SK-N-SH (cell line): Measurements from ENCODE around the gene ITGB5. TPM values are rescaled to one million over a fixed set of nuclear protein-coding genes. Genes with fewer than 3 reads are reported as not detected.
A peak's percentile ranks its signal among the peaks of the same experiment; 100 is the strongest.

Experiments
- CTCF ChIA-PET: fragments of 300-600, 350-600 bp; formaldehyde crosslinking; extraction: SDS; loops from one replicate; lab custom pipeline; 2021; lab: Yijun Ruan, JAX
- POLR2A ChIA-PET: fragments of 350-600 bp; sonication (Branson Sonifier 250); formaldehyde crosslinking; extraction: SDS; loops from one replicate; lab custom pipeline; 2020; ENCODE audit warnings: antibody characterized with exemption, inconsistent platforms; lab: Yijun Ruan, JAX
- DNase-seq: peaks from one replicate; pipeline ENCODE4 v3.0.0; 2012
- H2AFZ ChIP-seq: fragments of 200-600 bp; sonication (generic); 2 replicates; pipeline ENCODE4 v1.8.1; 2016; ENCODE audit warnings: antibody characterized with exemption, mild to moderate bottlenecking, low read depth
- H3F3A ChIP-seq: fragments of 200-600 bp; sonication (generic); replicated peaks from 2 replicates; pipeline ENCODE3; 2016; ENCODE audit warnings: antibody characterized with exemption, mild to moderate bottlenecking; ENCODE audit not compliant: insufficient read depth
- H3K27ac ChIP-seq, 2 experiments: fragments of 200-500 bp in 1 of 2; fragments of 200-600 bp in 1 of 2; sonication (Bioruptor generic) in 1 of 2; sonication (generic), shearing (Covaris generic) in 1 of 2; 2 replicates each; pipeline versions ENCODE4 v1.5.1 to v1.6.1; 2014 to 2016; ENCODE audit warnings: low read depth in 2 of 2, inconsistent platforms in 1 of 2, low read length in 1 of 2, mild to moderate bottlenecking in 1 of 2, mixed read lengths in 1 of 2
- H3K27me3 ChIP-seq: fragments of 200-600 bp; sonication (generic), shearing (Covaris generic); 2 replicates; pipeline ENCODE4 v1.6.1; 2016; ENCODE audit warnings: mixed run types; ENCODE audit not compliant: insufficient read depth
- H3K36me3 ChIP-seq, 2 experiments: fragments of 200-500 bp in 1 of 2; fragments of 200-600 bp in 1 of 2; sonication (Bioruptor generic) in 1 of 2; sonication (generic) in 1 of 2; replicated peaks in 1 of 2; 2 replicates each; pipeline versions ENCODE3 to v1.5.1; 2014 to 2016; ENCODE audit warnings: low read length in 1 of 2, mild to moderate bottlenecking in 1 of 2; ENCODE audit not compliant: insufficient read depth in 2 of 2, control insufficient read depth in 1 of 2
- H3K4me1 ChIP-seq, 2 experiments: fragments of 200-500 bp in 1 of 2; fragments of 200-600 bp in 1 of 2; sonication (Bioruptor generic) in 1 of 2; sonication (generic), shearing (Covaris generic) in 1 of 2; 2 replicates each; pipeline versions ENCODE4 v1.5.1 to v1.6.1; 2014 to 2016; ENCODE audit warnings: low read depth in 1 of 2, low read length in 1 of 2, mixed run types in 1 of 2; ENCODE audit not compliant: insufficient read depth in 2 of 2, control insufficient read depth in 1 of 2
- H3K4me2 ChIP-seq: fragments of 200-600 bp; sonication (generic), shearing (Covaris generic); 2 replicates; pipeline ENCODE4 v1.6.1; 2017; ENCODE audit warnings: mixed run types
- H3K4me3 ChIP-seq, 2 experiments: fragments of 200-500 bp in 1 of 2; fragments of 200-600 bp in 1 of 2; sonication (Bioruptor generic) in 1 of 2; sonication (generic), shearing (Covaris generic) in 1 of 2; 2 replicates each; pipeline versions ENCODE4 v1.5.1 to v1.8.1; 2014 to 2016; ENCODE audit warnings: low read depth in 2 of 2, inconsistent platforms in 1 of 2, low read length in 1 of 2, mild to moderate bottlenecking in 1 of 2, mixed read lengths in 1 of 2, moderate library complexity in 1 of 2
- H3K79me2 ChIP-seq: fragments of 200-600 bp; sonication (generic); 2 replicates; pipeline ENCODE4 v1.8.1; 2017; ENCODE audit warnings: mild to moderate bottlenecking; ENCODE audit not compliant: insufficient read depth
- H3K9ac ChIP-seq: fragments of 200-600 bp; sonication (generic); 2 replicates; pipeline ENCODE4 v1.6.1; 2017; ENCODE audit warnings: mixed run types
- H3K9me2 ChIP-seq: fragments of 200-600 bp; sonication (generic); 2 replicates; pipeline ENCODE4 v1.6.1; 2017; ENCODE audit warnings: mixed run types
- H3K9me3 ChIP-seq: fragments of 200-600 bp; sonication (generic); 2 replicates; pipeline ENCODE4 v1.6.1; 2017; ENCODE audit warnings: mixed run types, mild to moderate bottlenecking, moderate library complexity
- H4K20me1 ChIP-seq: fragments of 200-600 bp; sonication (generic); 2 replicates; pipeline ENCODE4 v1.6.1; 2017; ENCODE audit warnings: mild to moderate bottlenecking, mixed run types; ENCODE audit not compliant: insufficient read depth
- EP300 ChIP-seq, 2 experiments: IDR thresholded peaks; 2 replicates each; pipeline versions ENCODE4 v1.4.0 to v1.6.1; 2012; ENCODE audit warnings: borderline replicate concordance in 1 of 2, low read depth in 1 of 2, low read length in 1 of 2
- EZH2phosphoT487 ChIP-seq: fragments of 200-600 bp; sonication (generic); IDR thresholded peaks from 2 replicates; pipeline ENCODE4 v1.6.1; 2017; ENCODE audit warnings: low read depth, mixed run types, mild to moderate bottlenecking, antibody characterized with exemption, moderate library complexity, borderline replicate concordance
- FOSL2 ChIP-seq: IDR thresholded peaks from 2 replicates; pipeline ENCODE4 v1.4.0; 2012; ENCODE audit warnings: low read depth, mild to moderate bottlenecking, moderate library complexity, borderline replicate concordance
- FOXJ3 ChIP-seq: sonication (generic); formaldehyde crosslinking; IDR thresholded peaks from 2 replicates; pipeline ENCODE4 v1.5.1; 2020; ENCODE audit warnings: mild to moderate bottlenecking, missing genetic modification reagents
- GABPA ChIP-seq: IDR thresholded peaks from 2 replicates; pipeline ENCODE4 v1.4.0; 2012; ENCODE audit warnings: low read depth, mild to moderate bottlenecking
- GATA2 ChIP-seq: sonication (generic); formaldehyde crosslinking; IDR thresholded peaks from 2 replicates; pipeline ENCODE4 v1.5.0; 2020; ENCODE audit warnings: mild to moderate bottlenecking, missing genetic modification reagents
- MEF2A ChIP-seq: IDR thresholded peaks from 2 replicates; pipeline ENCODE4 v1.4.0; 2012; ENCODE audit warnings: low read depth, borderline replicate concordance
- MXI1 ChIP-seq: IDR thresholded peaks from 2 replicates; pipeline ENCODE4 v1.6.1; 2012; ENCODE audit warnings: mild to moderate bottlenecking, low read depth, low read length, improper control_type of control experiment
- NRF1 ChIP-seq: IDR thresholded peaks from 2 replicates; pipeline ENCODE4 v1.6.1; 2012; ENCODE audit warnings: low read depth, mild to moderate bottlenecking, low read length
- RAD21 ChIP-seq: IDR thresholded peaks from 2 replicates; pipeline ENCODE4 v1.6.1; 2012; ENCODE audit warnings: mild to moderate bottlenecking, low read length
- RXRA ChIP-seq: IDR thresholded peaks from 2 replicates; pipeline ENCODE4 v1.4.0; 2012; ENCODE audit warnings: low read depth, mild to moderate bottlenecking, borderline replicate concordance
- SIN3A ChIP-seq: IDR thresholded peaks from 2 replicates; pipeline ENCODE4 v1.6.1; 2012; ENCODE audit warnings: low read depth, mild to moderate bottlenecking, low read length, moderate library complexity, borderline replicate concordance
- WGBS: methylation state at CpG from one replicate; pipeline ENCODE4 v1.1.6; 2017; ENCODE audit warnings: low lambda C conversion rate; 5-methylcytosine and 5-hydroxymethylcytosine counted together
- polyA plus RNA-seq, 3 experiments: library from polyadenylated mRNA; depleted of rRNA; stranded (reverse); fragments of >200 nt; gene quantifications; 2 replicates each; pipeline ENCODE4 v1.2.3, GENCODE V29; 2012
- TF ChIP-seq, protein P1 (sequence below): IDR thresholded peaks from 2 replicates; pipeline ENCODE4; 2012
- TF ChIP-seq, protein P2 (sequence below): IDR thresholded peaks from 2 replicates; pipeline ENCODE4 v1.4.0; 2012; ENCODE audit warnings: low read depth, borderline replicate concordance
- TF ChIP-seq, protein P3 (sequence below): fragments of 150-350 bp; IDR thresholded peaks from 2 replicates; pipeline ENCODE4 v1.6.1; 2016; ENCODE audit warnings: mild to moderate bottlenecking, low read depth, low read length
- TF ChIP-seq, protein P4 (sequence below): fragments of 150-350 bp; IDR thresholded peaks from 2 replicates; pipeline ENCODE4 v1.6.1; 2017; ENCODE audit warnings: antibody characterized with exemption, low read length, low read depth, borderline replicate concordance
- TF ChIP-seq, protein P5 (sequence below): IDR thresholded peaks from 2 replicates; pipeline ENCODE4 v1.6.1; 2012; ENCODE audit warnings: mild to moderate bottlenecking, low read depth, low read length, moderate library complexity

Gene ITGB5
- polyA plus RNA-seq, 1 of the 3 experiments (the other 2 are of a cell fraction): 481 TPM

DNA sequence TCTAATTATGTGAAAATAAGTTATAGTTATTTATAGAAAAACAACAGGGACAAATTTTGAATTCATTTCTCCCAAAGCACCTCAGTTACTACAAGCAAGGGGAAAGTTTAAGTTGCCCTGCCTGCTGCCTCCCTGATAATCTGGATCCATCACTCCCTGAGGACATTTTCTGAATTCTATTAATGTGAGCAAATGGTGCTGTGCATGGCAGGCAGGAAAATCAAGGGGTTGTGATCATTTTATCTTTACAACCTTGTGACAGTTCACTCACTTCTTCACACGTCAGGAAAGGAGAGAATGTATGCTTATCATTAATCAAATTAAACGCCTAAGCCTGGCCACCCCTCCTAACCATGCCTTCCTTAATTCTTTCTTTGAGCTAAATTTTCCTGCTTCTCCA, 39.3 kb downstream of the ITGB5 start:
- no peaks in the 10 kb centered on the region for H4K20me1 ChIP-seq
- H3K4me1 ChIP-seq: peaks cover 56 to 68% of the 10 kb centered on the region in 2 experiments
- H3K9me2 ChIP-seq: no peaks in the 10 kb centered on the region
- no peak overlapping the region for H2AFZ ChIP-seq
- H3F3A ChIP-seq: peaks cover 27% of the 10 kb centered on the region
- no peak overlapping the region for H3K9ac ChIP-seq
- H3K4me2 ChIP-seq: no peak overlapping the region
- ChIA-PET POLR2A (interaction anchor here (0.7 to 1.0 kb wide), 2 partner anchors 39 to 117 kb away, joined by 3 read pairs; no protein-coding TSS in a partner anchor), CTCF (interaction anchor here (1.2 kb wide), 1 partner anchor 87 kb away, joined by 3 read pairs; no protein-coding TSS in a partner anchor)
- H3K79me2 ChIP-seq: peaks cover 48% of the 10 kb centered on the region
- peaks cover 33 to 48% of the 10 kb centered on the region in 2 experiments for H3K36me3 ChIP-seq
- no peak overlapping the region for H3K4me3 ChIP-seq
- 70% methylated on average over 2 of the region's 2 CpGs for WGBS
- peak overlapping the region in 1 of 2 experiments; percentile 83; a peak in 2 of 4 replicates for H3K27ac ChIP-seq
- peak; percentile 43 for DNase-seq
- TF ChIP-seq RAD21 (peak; percentile 12; the same call in 1 of the 2 replicates), SIN3A (no peak), EP300 (IDR thresholded peaks at IDR 0.05; ENCODE audit: borderline replicate concordance in 1 of 2, low read depth in 1 of 2, low read length in 1 of 2) (peak in 1 of 2 experiments; percentile 74; a peak in 2 of 4 replicates), MXI1 (peak; percentile 27; the same call in 1 of the 2 replicates), FOXJ3 (CRISPR knock-in tag) (0 out of 2 replicates have a peak, but pooled peaks have one; percentile 50), RXRA (no peak), GATA2 (CRISPR knock-in tag) (peak; percentile 56; the same call in 1 of the 2 replicates)
- no peaks in the 10 kb centered on the region for H3K9me3 ChIP-seq
- no peaks in the 10 kb centered on the region for H3K27me3 ChIP-seq

DNA sequence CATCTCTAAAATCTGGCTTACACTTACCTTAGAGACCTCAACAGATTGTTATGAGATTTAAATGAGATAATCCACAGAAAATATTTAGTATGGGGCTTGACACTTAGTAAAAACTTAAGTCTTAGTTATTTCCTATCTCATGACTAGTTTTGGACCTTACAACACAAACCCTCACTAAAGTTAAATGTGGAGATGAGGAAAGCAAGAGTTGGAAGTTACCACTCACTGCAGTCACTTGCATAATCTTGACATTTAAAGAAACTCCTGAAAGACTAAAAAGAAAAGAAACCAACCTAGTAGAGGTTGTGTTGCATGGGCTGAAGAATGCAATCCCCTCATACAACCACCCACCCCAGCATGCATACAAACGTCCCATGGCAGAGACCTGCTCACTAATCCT, 40.1 kb downstream of the ITGB5 start:
- Histone ChIP-seq H3K4me1 (peaks cover 48 to 72% of the 10 kb centered on the region in 2 experiments), H2AFZ (no peak overlapping the region), H3K4me3 (no peak overlapping the region), H3K9me3 (no peaks in the 10 kb centered on the region), H3K79me2 (peaks cover 44% of the 10 kb centered on the region), H3K27me3 (no peaks in the 10 kb centered on the region), H3K9me2 (no peaks in the 10 kb centered on the region), H4K20me1 (no peaks in the 10 kb centered on the region), H3K4me2 (no peak overlapping the region), H3F3A (peaks cover 27% of the 10 kb centered on the region), H3K27ac (peak overlapping the region in 1 of 2 experiments; percentile 83; a peak in 2 of 4 replicates), H3K36me3 (peaks cover 39 to 54% of the 10 kb centered on the region in 2 experiments), H3K9ac (no peak overlapping the region)
- TF ChIP-seq, protein P1, sequence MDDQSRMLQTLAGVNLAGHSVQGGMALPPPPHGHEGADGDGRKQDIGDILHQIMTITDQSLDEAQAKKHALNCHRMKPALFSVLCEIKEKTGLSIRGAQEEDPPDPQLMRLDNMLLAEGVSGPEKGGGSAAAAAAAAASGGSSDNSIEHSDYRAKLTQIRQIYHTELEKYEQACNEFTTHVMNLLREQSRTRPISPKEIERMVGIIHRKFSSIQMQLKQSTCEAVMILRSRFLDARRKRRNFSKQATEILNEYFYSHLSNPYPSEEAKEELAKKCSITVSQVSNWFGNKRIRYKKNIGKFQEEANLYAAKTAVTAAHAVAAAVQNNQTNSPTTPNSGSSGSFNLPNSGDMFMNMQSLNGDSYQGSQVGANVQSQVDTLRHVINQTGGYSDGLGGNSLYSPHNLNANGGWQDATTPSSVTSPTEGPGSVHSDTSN: no peak
- TF ChIP-seq EZH2phosphoT487 (no peak), NRF1 (no peak), MEF2A (no peak), GABPA (no peak), RAD21 (no peak), RXRA (no peak), FOSL2 (no peak), EP300 (IDR thresholded peaks at IDR 0.05; ENCODE audit: borderline replicate concordance in 1 of 2, low read depth in 1 of 2, low read length in 1 of 2) (no peak)
- TF ChIP-seq, protein P2, sequence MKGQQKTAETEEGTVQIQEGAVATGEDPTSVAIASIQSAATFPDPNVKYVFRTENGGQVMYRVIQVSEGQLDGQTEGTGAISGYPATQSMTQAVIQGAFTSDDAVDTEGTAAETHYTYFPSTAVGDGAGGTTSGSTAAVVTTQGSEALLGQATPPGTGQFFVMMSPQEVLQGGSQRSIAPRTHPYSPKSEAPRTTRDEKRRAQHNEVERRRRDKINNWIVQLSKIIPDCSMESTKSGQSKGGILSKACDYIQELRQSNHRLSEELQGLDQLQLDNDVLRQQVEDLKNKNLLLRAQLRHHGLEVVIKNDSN: no peak
- TF ChIP-seq, protein P3, sequence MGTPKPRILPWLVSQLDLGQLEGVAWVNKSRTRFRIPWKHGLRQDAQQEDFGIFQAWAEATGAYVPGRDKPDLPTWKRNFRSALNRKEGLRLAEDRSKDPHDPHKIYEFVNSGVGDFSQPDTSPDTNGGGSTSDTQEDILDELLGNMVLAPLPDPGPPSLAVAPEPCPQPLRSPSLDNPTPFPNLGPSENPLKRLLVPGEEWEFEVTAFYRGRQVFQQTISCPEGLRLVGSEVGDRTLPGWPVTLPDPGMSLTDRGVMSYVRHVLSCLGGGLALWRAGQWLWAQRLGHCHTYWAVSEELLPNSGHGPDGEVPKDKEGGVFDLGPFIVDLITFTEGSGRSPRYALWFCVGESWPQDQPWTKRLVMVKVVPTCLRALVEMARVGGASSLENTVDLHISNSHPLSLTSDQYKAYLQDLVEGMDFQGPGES: no peak
- TF ChIP-seq, protein P4, sequence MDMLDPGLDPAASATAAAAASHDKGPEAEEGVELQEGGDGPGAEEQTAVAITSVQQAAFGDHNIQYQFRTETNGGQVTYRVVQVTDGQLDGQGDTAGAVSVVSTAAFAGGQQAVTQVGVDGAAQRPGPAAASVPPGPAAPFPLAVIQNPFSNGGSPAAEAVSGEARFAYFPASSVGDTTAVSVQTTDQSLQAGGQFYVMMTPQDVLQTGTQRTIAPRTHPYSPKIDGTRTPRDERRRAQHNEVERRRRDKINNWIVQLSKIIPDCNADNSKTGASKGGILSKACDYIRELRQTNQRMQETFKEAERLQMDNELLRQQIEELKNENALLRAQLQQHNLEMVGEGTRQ: no peak
- TF ChIP-seq, protein P5, sequence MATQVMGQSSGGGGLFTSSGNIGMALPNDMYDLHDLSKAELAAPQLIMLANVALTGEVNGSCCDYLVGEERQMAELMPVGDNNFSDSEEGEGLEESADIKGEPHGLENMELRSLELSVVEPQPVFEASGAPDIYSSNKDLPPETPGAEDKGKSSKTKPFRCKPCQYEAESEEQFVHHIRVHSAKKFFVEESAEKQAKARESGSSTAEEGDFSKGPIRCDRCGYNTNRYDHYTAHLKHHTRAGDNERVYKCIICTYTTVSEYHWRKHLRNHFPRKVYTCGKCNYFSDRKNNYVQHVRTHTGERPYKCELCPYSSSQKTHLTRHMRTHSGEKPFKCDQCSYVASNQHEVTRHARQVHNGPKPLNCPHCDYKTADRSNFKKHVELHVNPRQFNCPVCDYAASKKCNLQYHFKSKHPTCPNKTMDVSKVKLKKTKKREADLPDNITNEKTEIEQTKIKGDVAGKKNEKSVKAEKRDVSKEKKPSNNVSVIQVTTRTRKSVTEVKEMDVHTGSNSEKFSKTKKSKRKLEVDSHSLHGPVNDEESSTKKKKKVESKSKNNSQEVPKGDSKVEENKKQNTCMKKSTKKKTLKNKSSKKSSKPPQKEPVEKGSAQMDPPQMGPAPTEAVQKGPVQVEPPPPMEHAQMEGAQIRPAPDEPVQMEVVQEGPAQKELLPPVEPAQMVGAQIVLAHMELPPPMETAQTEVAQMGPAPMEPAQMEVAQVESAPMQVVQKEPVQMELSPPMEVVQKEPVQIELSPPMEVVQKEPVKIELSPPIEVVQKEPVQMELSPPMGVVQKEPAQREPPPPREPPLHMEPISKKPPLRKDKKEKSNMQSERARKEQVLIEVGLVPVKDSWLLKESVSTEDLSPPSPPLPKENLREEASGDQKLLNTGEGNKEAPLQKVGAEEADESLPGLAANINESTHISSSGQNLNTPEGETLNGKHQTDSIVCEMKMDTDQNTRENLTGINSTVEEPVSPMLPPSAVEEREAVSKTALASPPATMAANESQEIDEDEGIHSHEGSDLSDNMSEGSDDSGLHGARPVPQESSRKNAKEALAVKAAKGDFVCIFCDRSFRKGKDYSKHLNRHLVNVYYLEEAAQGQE: no peak
- POLR2A ChIA-PET: no interaction called here
- CTCF ChIA-PET: no interaction called here
- 100% methylated on average over 1 of the region's 1 CpG for WGBS
- DNase-seq: no peak
